GM23248 (cell line): ENCODE measurements around the gene TMEM143. TPM values are rescaled to one million over a fixed set of nuclear protein-coding genes. Genes with fewer than 3 reads are reported as not detected.

ENCODE experiments used
- DNase-seq: peaks from one replicate; pipeline ENCODE4 v3.0.0-alpha.2; 2015
- H2AFZ ChIP-seq: fragments of 200-600 bp; sonication (generic); 2 replicates; pipeline ENCODE4 v1.6.1; 2016; ENCODE audit warnings: antibody characterized with exemption
- H3F3A ChIP-seq: fragments of 200-600 bp; sonication (generic); 2 replicates; pipeline ENCODE4 v1.6.1; 2016; ENCODE audit warnings: mild to moderate bottlenecking, antibody characterized with exemption, mixed run types; ENCODE audit not compliant: insufficient read depth
- H3K27ac ChIP-seq: fragments of 200-600 bp; sonication (generic); 2 replicates; pipeline ENCODE4 v1.5.1; 2016; ENCODE audit warnings: mild to moderate bottlenecking
- H3K27me3 ChIP-seq: fragments of 200-600 bp; sonication (generic); replicated peaks from 2 replicates; pipeline ENCODE4 v1.6.1; 2016; ENCODE audit warnings: mild to moderate bottlenecking; ENCODE audit not compliant: insufficient read depth
- H3K36me3 ChIP-seq: fragments of 200-600 bp; sonication (generic); 2 replicates; pipeline ENCODE4 v1.6.1; 2016; ENCODE audit warnings: low read depth, mild to moderate bottlenecking
- H3K4me1 ChIP-seq: fragments of 200-600 bp; sonication (generic); 2 replicates; pipeline ENCODE4 v1.6.1; 2016; ENCODE audit warnings: mild to moderate bottlenecking; ENCODE audit not compliant: insufficient read depth
- H3K4me2 ChIP-seq: fragments of 200-600 bp; sonication (generic); one replicate; pipeline ENCODE4 v1.6.1; 2016; ENCODE audit warnings: mild to moderate bottlenecking; ENCODE audit not compliant: unreplicated experiment
- H3K4me3 ChIP-seq: fragments of 200-600 bp; sonication (generic); 2 replicates; pipeline ENCODE4 v1.5.1; 2016; ENCODE audit warnings: mild to moderate bottlenecking
- H3K79me2 ChIP-seq: fragments of 200-600 bp; sonication (generic); 2 replicates; pipeline ENCODE4 v1.6.1; 2016; ENCODE audit warnings: mild to moderate bottlenecking; ENCODE audit not compliant: insufficient read depth
- H3K9ac ChIP-seq: fragments of 200-600 bp; sonication (generic); 2 replicates; pipeline ENCODE4 v1.6.1; 2016; ENCODE audit warnings: mild to moderate bottlenecking
- H3K9me2 ChIP-seq: fragments of 200-600 bp; sonication (generic); 2 replicates; pipeline ENCODE4 v1.6.1; 2016; ENCODE audit warnings: mixed run types, mild to moderate bottlenecking, moderate library complexity; ENCODE audit not compliant: insufficient read depth
- H3K9me3 ChIP-seq: fragments of 200-600 bp; sonication (generic); one replicate; pipeline ENCODE4 v1.6.1; 2017; ENCODE audit warnings: low read depth
- H4K20me1 ChIP-seq: fragments of 200-600 bp; sonication (generic); 2 replicates; pipeline ENCODE4 v1.6.0; 2016; ENCODE audit not compliant: insufficient read depth
- EZH2 ChIP-seq: fragments of 200-600 bp; sonication (generic); IDR thresholded peaks from 2 replicates; pipeline ENCODE4 v1.6.1; 2018; ENCODE audit warnings: antibody characterized with exemption, mild to moderate bottlenecking; ENCODE audit not compliant: insufficient read depth, poor library complexity, severe bottlenecking
- EZH2phosphoT487 ChIP-seq: fragments of 200-600 bp; sonication (generic); IDR thresholded peaks from 2 replicates; pipeline ENCODE4 v1.6.1; 2018; ENCODE audit warnings: antibody characterized with exemption, moderate library complexity, mild to moderate bottlenecking, low read depth; ENCODE audit not compliant: insufficient read depth
- WGBS, 2 experiments: methylation state at CpG; one replicate each; pipeline ENCODE4 v1.1.6; 2015 to 2017; ENCODE audit warnings: low lambda C conversion rate in 2 of 2, low coverage in 1 of 2; ENCODE audit errors: missing lambda C conversion rate in 2 of 2; 5-methylcytosine and 5-hydroxymethylcytosine counted together
- in situ Hi-C: fragments of 300-500 bp; cut with MboI; formaldehyde crosslinking; loops from 2 replicates; pipeline ENCODE4 v1.15.0; 2020
- polyA plus RNA-seq: library from polyadenylated mRNA; unstranded; fragments of >200 nt; fragmentation: Nextera tagmentation; extraction: Ambion mirVana; gene quantifications from 2 replicates; pipeline ENCODE4 v1.2.1, GENCODE V29; 2016
- total RNA-seq: library from RNA; depleted of rRNA; stranded (reverse); fragments of >200 nt; shearing (Covaris generic); gene quantifications from 2 replicates; pipeline ENCODE4 v1.2.3, GENCODE V29; 2014

The TMEM143 gene
- total and polyA plus RNA-seq, 2 experiments from 2014 or later = 7.6 to 8.6 TPM

GRCh38 chr19:48371367-48371766, 7.6 kb upstream of the TMEM143 start:
- Histone ChIP-seq H3K9me3 (no peaks in the 10 kb centered on the region), H3K4me1 (no peaks in the 10 kb centered on the region), H4K20me1 (no peaks in the 10 kb centered on the region), H3K9ac (no peak overlapping the region), H3K4me3 (no peak overlapping the region), H3K4me2 (no peak overlapping the region), H3K79me2 (no peaks in the 10 kb centered on the region), H3F3A (no peaks in the 10 kb centered on the region), H3K27ac (no peak overlapping the region), H3K27me3 (no peaks in the 10 kb centered on the region), H3K9me2 (no peaks in the 10 kb centered on the region), H2AFZ (no peak overlapping the region), H3K36me3 (no peaks in the 10 kb centered on the region)
- TF ChIP-seq EZH2 (no peak), EZH2phosphoT487 (no peak)
- in situ Hi-C loops = no loop called here
- DNase-seq = no peak
- 45 to 56% methylated on average over 7 of the region's 7 CpGs for WGBS, 2 experiments

GRCh38 chr19:48370955-48371354, 7.2 kb upstream of the TMEM143 start:
- Histone ChIP-seq H2AFZ (no peak overlapping the region), H3K9me2 (no peaks in the 10 kb centered on the region), H3K27ac (no peak overlapping the region), H3F3A (no peaks in the 10 kb centered on the region), H3K4me1 (no peaks in the 10 kb centered on the region), H3K27me3 (no peaks in the 10 kb centered on the region), H3K4me2 (no peak overlapping the region), H3K36me3 (no peaks in the 10 kb centered on the region), H4K20me1 (no peaks in the 10 kb centered on the region), H3K9ac (no peak overlapping the region), H3K79me2 (no peaks in the 10 kb centered on the region), H3K9me3 (no peaks in the 10 kb centered on the region), H3K4me3 (no peak overlapping the region)
- WGBS, 2 experiments = 79 to 87% methylated on average over 3 to 4 of the region's 4 CpGs
- no peak for DNase-seq
- TF ChIP-seq EZH2phosphoT487 = no peak
- TF ChIP-seq EZH2 = no peak
- in situ Hi-C loops = no loop called here

- Histone ChIP-seq H3K27me3 (no peaks in the 10 kb centered on the region), H3K27ac (no peak overlapping the region), H3K36me3 (no peaks in the 10 kb centered on the region), H3K4me3 (no peak overlapping the region), H3K9ac (no peak overlapping the region), H3F3A (no peaks in the 10 kb centered on the region), H4K20me1 (no peaks in the 10 kb centered on the region), H2AFZ (no peak overlapping the region), H3K9me2 (no peaks in the 10 kb centered on the region), H3K4me2 (no peak overlapping the region), H3K79me2 (no peaks in the 10 kb centered on the region), H3K4me1 (no peaks in the 10 kb centered on the region), H3K9me3 (no peaks in the 10 kb centered on the region)
- no peak for DNase-seq
- TF ChIP-seq EZH2phosphoT487 (no peak), EZH2 (no peak)
- in situ Hi-C loops = no loop called here
- 54 to 77% methylated on average over 10 to 14 of the region's 14 CpGs for WGBS, 2 experiments
These were observed 5.2 kb upstream of the TMEM143 start for GRCh38 chr19:48368936-48369335.

- no peaks in the 10 kb centered on the region for H3K9me3 ChIP-seq
- no peak for TF ChIP-seq EZH2
- no peak for TF ChIP-seq EZH2phosphoT487
- H3K9ac ChIP-seq = no peak overlapping the region
- no peaks in the 10 kb centered on the region for H3K79me2 ChIP-seq
- H3K4me2 ChIP-seq = no peak overlapping the region
- no peak for DNase-seq
- no peaks in the 10 kb centered on the region for H4K20me1 ChIP-seq
- no peaks in the 10 kb centered on the region for H3F3A ChIP-seq
- no peak overlapping the region for H3K27ac ChIP-seq
- H3K4me1 ChIP-seq = no peaks in the 10 kb centered on the region
- in situ Hi-C loops = no loop called here
- H3K9me2 ChIP-seq = no peaks in the 10 kb centered on the region
- no peaks in the 10 kb centered on the region for H3K27me3 ChIP-seq
- no peak overlapping the region for H2AFZ ChIP-seq
- 59 to 65% methylated on average over 5 of the region's 5 CpGs for WGBS, 2 experiments
- H3K36me3 ChIP-seq = no peaks in the 10 kb centered on the region
- no peak overlapping the region for H3K4me3 ChIP-seq
These were observed 4.1 kb upstream of the TMEM143 start for GRCh38 chr19:48367855-48368254.

- Histone ChIP-seq H3K36me3 (no peaks in the 10 kb centered on the region), H3F3A (no peaks in the 10 kb centered on the region), H3K4me3 (no peak overlapping the region), H3K9me2 (no peaks in the 10 kb centered on the region), H3K4me2 (no peak overlapping the region), H3K27ac (no peak overlapping the region), H4K20me1 (no peaks in the 10 kb centered on the region), H3K9ac (no peak overlapping the region), H2AFZ (no peak overlapping the region), H3K9me3 (no peaks in the 10 kb centered on the region), H3K27me3 (no peaks in the 10 kb centered on the region), H3K79me2 (no peaks in the 10 kb centered on the region), H3K4me1 (no peaks in the 10 kb centered on the region)
- WGBS, 2 experiments = 87 to 93% methylated on average over 8 to 11 of the region's 11 CpGs
- DNase-seq = no peak
- in situ Hi-C loops = no loop called here
- no peak for TF ChIP-seq EZH2
- no peak for TF ChIP-seq EZH2phosphoT487
These were observed 1.9 kb upstream of the TMEM143 start for GRCh38 chr19:48365602-48366001.
